Measurements from ENCODE around the gene AASDH.
A peak's percentile ranks its signal among the peaks of the same experiment; 100 is the strongest.

Gene AASDH

GRCh38 chr4:56387023-56388001 lies at the start of gene AASDH:
AASDH (minus strand) TSS chr4:56387491; CDS start chr4:56384299, 3,192 bp downstream.
- peak; percentile 88 to 91 for DNase-seq (ENCODE audit: low read depth in 2 of 2)

- DNase-seq (ENCODE audit: low read depth in 2 of 2) = peak; percentile 96 to 97
Observed at GRCh38 chr4:56435140-56435926, 48.0 kb upstream of the AASDH start, which contains the start of gene PPAT. PPAT (minus strand) TSS chr4:56435615; CDS start chr4:56435477, 138 bp downstream.

- DNase-seq (ENCODE audit: low read depth in 2 of 2) = no peak
Observed at GRCh38 chr4:56434599-56435139, 47.4 kb upstream of the AASDH start.

- no peak for DNase-seq (ENCODE audit: low read depth in 2 of 2)
Observed at GRCh38 chr4:56433280-56433679, 46.0 kb upstream of the AASDH start.

GRCh38 chr4:56430203-56430602 lies 42.9 kb upstream of the AASDH start:
- DNase-seq (ENCODE audit: low read depth in 2 of 2) = no peak

GRCh38 chr4:56427179-56427578 lies 39.9 kb upstream of the AASDH start:
- DNase-seq (ENCODE audit: low read depth in 2 of 2) = no peak

- no peak for DNase-seq (ENCODE audit: low read depth in 2 of 2)
Observed at GRCh38 chr4:56426273-56426672, 39.0 kb upstream of the AASDH start.

GRCh38 chr4:56425518-56425917 lies 38.2 kb upstream of the AASDH start:
- DNase-seq (ENCODE audit: low read depth in 2 of 2) = no peak

- DNase-seq (ENCODE audit: low read depth in 2 of 2) = no peak
Observed at GRCh38 chr4:56424697-56425514, 37.6 kb upstream of the AASDH start.

- DNase-seq (ENCODE audit: low read depth in 2 of 2) = no peak
Observed at GRCh38 chr4:56424176-56424575, 36.9 kb upstream of the AASDH start.

- DNase-seq (ENCODE audit: low read depth in 2 of 2) = no peak
Observed at GRCh38 chr4:56417396-56417795, 30.1 kb upstream of the AASDH start.

GRCh38 chr4:56416349-56416748 lies 29.1 kb upstream of the AASDH start:
- DNase-seq (ENCODE audit: low read depth in 2 of 2) = no peak

GRCh38 chr4:56414135-56414670 lies 26.9 kb upstream of the AASDH start:
- DNase-seq (ENCODE audit: low read depth in 2 of 2) = no peak

GRCh38 chr4:56410247-56411062 lies 23.2 kb upstream of the AASDH start:
- DNase-seq (ENCODE audit: low read depth in 2 of 2) = no peak

GRCh38 chr4:56409511-56410090 lies 22.3 kb upstream of the AASDH start:
- DNase-seq (ENCODE audit: low read depth in 2 of 2) = no peak

GRCh38 chr4:56408978-56409377 lies 21.7 kb upstream of the AASDH start:
- no peak for DNase-seq (ENCODE audit: low read depth in 2 of 2)

GRCh38 chr4:56406151-56406550 lies 18.9 kb upstream of the AASDH start:
- DNase-seq (ENCODE audit: low read depth in 2 of 2) = no peak

GRCh38 chr4:56405016-56405415 lies 17.7 kb upstream of the AASDH start:
- no peak for DNase-seq (ENCODE audit: low read depth in 2 of 2)

- DNase-seq (ENCODE audit: low read depth in 2 of 2) = no peak
Observed at GRCh38 chr4:56400560-56400959, 13.3 kb upstream of the AASDH start.

- no peak for DNase-seq (ENCODE audit: low read depth in 2 of 2)
Observed at GRCh38 chr4:56391270-56391669, 4.0 kb upstream of the AASDH start.
